ELF-1 (cell line): ENCODE measurements around the gene CLDN14.

ENCODE experiments used
- DNase-seq: peaks from one replicate; pipeline ENCODE4 v3.0.0-alpha.2; 2016; ENCODE audit warnings: low read depth, low spot score

CLDN14 gene

DNA sequence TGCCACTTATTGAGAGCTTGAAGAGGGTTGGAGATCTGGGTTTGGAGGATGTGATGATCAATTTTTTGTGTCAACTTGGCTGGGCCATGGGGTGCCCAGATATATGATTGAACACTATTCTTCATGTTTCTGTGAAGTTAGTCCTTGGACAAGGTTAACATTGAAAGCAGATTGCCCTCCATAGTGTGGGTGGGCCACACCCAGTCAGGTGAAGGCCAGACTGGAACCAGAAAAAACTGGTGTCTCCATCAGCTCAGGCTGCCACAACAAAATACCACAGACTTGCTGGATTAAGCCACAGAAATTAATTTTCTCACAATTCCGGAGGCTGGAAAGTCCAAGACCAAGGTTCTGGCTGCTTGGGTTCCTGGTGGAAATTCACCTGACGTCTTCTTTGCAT, 7.5 kb downstream of the CLDN14 start:
- DNase-seq: no peak

DNA sequence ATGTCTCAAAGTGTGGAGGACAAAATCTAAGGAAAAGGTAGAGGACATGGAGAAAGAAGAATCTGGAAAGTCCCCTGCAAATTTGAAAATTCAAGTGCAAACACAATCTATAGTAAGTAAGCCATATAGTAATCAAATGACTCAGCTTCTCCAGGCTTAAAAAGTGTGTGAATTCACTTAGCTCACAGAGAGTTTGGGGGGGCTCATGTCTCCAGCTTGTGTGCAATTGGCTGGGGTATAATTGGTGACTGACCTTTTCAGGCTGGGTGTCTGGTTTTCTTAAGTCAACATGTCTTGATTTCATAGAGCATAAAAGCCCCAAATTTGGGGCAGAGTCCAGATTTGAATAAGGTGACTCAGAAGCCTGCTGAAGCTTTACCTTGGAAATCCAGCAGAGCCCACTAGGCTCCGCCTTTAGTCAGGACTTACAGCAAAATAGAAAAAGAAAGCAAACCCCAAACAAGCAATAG, 8.6 kb downstream of the CLDN14 start:
- no peak for DNase-seq

DNA sequence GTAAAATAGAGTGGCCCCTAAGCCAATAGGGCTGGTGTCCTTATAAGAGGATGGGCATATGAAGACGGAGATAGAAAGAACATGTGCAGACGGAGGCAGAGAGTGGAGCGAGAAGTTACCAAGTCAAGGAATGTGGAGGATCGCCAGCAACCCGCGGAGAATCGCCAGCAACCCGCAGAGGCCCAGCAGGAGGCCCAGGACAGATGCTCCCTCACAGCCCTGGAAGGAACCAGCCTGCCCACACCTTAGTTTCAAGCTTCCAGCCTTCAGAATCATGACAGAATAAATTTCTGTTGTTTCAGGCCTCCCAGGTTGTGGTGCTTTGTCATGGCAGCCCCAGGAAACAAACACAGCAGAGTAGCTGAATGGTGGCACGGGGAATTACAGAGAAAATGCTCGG, 9.6 kb downstream of the CLDN14 start:
- peak; percentile 42 for DNase-seq

DNA sequence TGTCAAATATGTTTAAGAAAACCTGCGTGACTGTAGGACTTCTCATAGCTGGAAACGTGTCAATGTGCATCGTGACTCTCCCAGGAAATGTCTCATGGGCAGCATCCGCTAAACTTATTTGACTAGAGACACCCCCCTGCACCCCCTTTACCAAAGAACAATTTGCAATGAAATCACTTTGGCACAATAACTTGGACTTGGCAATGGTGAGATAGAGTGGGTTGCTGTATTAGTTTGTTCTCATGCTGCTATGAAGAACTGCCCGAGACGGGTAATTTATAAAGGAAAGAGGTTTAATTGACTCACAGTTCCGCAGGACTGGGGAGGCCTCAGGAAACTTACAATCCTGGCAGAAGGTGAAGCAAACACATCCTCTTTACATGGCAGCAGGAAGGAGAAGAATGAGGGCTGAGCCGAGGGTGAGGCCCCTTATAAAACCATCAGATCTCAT, 13.8 kb downstream of the CLDN14 start:
- DNase-seq: no peak

DNA sequence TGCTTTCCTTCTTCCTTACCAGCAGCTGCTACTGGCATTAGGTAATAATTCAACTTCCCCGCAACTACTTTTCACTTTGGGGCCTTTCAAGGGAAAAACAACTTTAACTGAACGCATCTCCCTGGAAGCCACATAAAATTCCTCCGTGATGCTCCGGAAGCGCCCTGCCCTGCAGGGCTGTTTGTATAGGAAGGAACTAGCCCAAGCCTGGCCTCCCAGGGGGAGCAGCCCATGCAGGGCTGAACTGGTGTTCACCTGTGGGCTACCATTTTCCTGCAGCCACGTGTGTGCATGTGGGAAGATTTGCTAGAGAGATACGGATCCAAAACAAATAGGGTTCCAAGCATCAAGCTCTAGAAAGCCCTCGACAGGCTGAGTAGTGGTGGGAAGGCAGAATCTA, 14.4 kb downstream of the CLDN14 start:
- no peak for DNase-seq

DNA sequence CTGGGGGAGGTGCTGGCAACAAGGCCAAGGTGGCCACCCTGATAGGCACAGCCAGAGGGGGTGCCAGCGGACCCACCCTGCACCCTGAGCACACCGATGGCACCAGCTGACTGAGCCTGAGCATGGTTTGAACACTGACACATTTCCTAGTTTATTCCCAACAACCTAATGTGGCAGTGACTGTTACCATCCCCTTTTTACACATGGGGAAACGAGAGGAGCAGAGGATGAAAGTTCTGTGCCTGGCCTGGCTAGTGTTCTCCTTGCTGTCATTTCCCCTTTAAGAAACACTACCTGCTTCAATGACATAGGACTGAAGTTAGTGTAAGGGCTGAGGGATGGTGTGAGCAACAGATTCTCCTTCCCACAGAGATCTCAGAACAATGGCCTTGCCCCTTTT, 15.3 kb downstream of the CLDN14 start:
- no peak for DNase-seq

DNA sequence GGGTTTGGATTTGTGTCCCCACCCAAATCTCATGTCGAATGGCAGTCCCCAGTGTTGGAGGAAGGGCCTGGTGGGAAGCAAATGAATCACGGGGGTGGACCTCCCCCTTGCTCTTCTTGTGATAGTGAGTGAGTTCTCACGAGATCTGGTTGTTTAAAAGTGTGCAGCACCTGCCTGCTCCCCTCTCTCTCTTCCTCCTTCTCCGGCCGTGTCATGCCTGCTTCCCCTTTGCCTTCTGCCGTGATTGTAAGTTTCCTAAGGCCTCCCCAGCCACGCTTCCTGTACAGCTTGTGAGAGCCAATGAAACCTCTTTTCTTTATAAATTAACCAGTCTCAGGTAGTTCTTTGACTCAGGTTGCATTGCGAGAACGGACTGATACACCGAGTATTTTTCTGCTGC, 15.9 kb downstream of the CLDN14 start:
- no peak for DNase-seq

DNA sequence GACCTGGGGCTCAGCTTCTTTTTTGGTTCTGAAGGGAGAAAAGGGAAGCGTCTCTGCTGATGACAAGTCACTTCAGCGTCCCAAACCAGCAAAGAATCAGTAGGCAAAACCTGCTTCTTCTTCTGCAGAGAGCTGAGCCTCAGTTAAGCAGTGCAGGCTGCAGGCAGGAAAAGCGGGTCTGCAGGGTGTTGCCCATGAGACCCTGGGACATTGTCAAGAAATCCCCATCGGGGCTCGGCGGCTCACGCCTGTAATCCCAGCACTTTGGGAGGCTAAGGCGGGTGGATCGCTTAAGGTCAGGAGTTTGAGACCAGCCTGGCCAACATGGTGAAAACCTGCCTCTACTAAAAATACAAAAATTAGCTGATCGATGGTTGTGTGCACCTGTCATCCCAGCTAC, 16.7 kb downstream of the CLDN14 start:
- no peak for DNase-seq

DNA sequence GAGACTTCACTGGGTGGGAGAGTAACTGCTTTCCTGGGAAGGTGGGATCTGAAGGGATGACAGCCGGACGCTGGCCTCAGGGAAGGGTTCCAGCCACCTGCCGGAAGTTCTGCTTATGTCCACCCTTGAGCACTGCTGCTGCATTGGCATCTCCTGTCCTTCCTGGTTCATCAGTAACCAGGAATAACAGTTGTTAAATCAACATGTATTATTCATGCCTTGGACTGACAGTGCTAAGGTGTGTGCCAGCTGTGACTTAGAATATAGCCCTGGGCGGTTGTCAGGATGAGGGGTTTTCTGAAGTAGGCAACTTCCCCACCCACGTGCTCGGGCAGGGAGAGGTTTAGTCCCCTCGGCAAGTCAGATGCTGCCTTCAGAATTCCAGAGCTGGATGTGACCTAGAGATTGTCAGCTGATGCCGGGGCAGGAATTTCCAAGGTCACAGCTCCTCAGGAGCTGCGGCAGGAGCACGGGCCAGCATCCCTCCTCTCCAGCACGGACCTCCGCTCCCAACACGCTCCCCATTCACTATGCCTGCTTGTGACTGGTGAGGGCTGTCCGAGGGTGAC, 17.9 kb downstream of the CLDN14 start:
- peak; percentile 47 for DNase-seq

DNA sequence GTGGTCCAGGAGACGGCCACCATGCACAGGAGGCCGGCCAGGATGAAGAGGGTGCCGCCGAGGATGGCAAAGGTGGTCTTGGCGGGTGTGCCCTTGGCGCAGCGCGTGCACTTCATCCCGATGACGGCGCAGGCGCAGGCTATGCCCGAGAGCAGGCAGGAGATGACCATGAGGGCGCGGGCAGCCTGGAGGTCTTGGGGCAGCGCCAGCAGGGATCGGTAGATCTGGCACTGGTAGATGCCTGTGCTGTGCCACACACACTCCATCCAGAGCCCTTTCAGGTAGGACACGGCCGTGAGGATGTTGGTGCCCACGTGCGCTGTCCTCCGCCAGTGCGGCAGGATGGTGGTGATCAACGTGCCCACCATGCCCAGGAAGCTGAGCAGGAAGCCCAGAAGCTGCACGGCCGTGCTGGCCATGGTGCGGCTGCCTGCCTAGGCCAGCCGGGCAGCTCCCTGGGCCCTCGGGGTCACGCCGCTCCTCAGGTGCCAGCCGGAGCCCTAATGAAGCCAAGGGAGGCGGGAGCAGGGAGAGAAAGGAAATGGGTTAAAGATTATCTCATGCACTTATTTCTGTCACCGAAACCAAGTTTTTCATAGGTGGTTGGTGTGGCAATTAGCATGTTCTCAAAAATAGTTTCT, 18.5 kb downstream of the CLDN14 start:
- no peak for DNase-seq

DNA sequence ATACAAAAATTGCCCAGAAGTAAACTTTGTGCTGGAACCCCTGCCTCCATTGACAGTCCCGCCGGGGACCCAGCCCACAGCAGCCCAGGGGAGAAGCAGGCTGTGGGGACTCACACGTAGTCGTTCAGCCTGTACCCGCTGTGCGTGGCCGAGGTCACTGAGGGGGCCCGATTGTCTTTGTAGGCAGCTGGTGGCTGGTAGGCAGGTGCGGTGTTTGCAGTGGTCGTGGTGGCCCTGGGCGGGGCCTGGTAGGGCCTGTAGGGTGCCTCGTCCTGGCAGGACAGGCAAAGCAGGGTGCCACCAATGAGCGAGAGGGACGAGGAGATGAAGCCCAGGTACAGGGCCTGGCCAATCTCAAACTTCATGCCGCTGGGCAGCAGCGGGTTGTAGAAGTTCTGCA, 19.1 kb downstream of the CLDN14 start:
- DNase-seq: no peak

DNA sequence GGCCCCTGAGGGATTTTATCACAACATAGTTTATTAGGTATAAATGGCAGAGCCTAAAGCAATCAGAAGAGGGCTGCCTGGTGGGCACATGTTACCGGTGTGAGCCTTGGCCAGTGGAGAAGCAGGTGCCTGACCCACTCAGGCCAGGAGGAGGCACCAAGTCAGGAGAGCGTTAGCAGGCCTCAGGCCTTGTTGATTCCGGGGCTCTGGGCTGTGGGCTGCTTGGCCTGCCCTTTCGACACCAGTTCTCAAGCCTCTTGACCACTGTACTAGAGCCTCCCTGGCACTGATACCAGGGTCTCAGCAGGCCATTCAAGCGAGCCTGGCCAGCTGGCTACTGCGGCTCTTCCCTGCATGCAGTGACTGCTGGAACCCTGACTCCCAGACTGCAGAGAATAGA, 20.8 kb downstream of the CLDN14 start:
- DNase-seq: no peak

DNA sequence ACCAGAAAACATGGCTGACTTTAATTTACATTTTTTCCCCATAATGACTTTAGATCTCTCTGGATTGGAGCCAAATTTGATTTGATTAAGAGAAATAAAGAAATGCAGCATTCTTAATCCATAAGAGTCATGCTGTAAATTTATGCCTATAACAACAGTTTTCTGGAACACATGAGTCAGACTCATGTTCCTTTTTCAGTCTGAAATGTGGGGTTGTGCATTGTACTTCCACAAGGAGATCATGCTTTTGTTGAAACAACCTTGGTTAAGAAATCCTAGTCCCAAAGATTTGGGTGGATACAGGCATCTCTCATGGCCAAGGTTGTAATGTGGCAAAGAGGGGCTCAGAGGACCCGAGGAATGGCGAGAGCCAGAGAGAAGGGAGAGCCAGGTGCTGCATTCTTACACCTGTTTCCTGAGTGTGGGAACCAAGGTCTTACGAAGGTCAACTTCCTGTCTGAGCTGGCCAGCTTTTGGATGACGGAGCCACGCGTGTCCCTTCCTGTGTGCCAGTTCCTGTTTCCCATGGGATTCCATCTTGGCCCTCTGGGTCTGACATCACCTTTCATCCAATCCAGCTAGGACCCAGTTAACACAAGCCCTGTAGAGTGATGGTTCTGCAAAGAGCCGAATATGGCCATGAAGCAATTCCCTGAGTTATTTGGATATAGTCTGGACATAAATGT, 23.1 kb downstream of the CLDN14 start:
- DNase-seq: no peak

DNA sequence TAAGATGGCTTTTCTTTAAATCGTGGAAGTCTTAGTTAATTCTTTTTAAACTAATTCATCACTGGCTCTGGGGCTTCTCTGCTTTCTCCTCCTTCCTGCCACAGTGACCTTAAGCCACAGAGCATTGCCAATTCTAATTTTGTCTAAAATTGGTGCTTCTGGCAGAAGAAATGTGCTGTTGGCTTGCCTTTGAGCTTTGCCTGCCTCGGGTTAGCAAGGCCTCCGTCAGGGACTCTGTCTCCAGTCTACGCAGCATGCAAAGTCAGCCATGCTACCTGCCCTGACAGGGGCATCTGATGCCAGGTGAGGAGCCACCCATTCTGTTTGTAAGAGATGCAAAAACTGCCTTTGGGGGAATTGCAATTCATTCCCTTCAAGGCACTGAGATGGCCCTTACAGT, 25.2 kb downstream of the CLDN14 start:
- DNase-seq: no peak

DNA sequence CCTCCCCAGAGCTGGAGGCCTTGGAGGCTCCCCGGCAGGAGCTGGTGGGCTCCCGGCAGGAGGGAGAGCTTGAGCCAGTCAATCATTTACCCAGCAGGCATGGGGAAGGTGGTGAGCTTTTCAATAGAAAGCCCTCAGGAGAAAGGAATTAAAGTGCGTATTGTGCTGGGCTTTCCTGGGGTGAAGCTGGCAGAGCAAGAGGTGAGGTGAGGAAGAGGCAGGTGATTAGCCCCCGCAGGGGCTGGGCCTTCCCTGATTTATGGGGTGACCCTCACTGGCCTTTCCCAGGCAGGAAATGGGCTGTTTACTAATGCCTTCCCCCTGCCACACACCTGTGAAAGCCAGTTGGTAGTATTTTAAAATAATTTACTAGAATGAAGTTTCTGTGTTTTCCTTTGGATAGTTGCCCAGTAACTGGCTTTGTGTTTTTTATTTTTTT, 25.8 kb downstream of the CLDN14 start:
- DNase-seq: peak; percentile 38

DNA sequence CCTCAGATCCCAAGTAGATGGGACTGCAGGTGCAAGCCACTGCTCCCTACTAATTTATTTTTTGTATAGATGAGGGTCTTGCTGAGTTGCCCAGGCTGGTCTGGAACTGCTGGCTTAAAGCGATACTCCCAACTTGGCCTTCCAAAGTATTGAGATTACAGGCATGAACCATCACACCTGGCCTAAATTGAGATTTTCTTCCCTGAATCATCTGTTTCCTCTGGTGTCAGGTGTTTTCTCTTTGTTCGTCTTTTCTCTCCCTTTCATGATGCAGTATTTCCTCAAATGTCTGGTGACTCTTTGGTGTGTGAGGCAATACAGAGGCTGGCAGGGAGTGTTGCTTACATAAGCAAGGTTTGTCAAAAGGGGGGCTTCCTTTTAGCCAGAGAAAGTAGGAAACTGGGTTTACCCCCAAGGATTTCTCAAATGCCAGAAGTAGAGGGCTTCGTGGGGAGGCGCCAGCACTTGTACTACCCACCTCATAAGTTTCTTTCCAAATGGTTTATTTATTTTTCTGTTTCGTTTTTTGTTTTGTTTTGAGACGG, 27.6 kb downstream of the CLDN14 start:
- DNase-seq: no peak

DNA sequence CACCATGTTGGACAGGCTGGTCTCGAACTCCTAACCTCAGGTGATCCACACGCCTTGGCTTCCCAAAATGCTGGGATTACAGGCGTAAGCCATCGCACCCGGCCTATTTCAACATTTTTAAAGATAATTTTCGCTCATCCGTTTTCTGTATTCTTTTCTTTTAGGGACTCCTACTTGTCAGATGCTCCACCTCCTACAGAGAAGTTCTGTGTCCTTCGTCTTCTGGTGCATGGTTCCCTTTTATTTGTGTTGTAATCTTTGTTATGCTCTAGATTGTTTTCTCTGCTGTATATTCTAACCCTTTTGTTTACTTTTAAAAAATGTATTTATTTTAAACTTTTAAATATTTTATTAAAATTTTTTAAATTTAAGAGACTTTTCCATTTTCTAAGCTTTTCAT, 28.4 kb downstream of the CLDN14 start:
- no peak for DNase-seq

DNA sequence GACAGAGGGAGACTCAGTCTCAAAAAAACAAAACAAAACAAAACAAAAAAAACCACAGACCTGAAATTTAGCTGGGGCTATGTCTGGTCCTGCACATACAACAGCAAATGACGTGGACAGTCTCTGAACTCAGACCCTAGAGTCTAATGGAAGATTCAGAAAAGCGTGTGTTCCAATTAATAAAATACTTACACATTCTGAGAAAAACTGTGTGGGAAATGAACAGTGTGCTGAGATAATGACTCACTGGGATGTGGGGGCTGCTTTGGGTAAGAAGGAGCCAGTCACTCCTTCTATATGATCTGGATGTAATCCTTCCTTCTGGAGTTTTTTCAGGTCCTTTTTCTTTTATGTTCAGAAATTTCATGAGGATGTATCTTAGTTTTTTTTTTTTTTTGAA, 29.4 kb downstream of the CLDN14 start:
- DNase-seq: no peak

DNA sequence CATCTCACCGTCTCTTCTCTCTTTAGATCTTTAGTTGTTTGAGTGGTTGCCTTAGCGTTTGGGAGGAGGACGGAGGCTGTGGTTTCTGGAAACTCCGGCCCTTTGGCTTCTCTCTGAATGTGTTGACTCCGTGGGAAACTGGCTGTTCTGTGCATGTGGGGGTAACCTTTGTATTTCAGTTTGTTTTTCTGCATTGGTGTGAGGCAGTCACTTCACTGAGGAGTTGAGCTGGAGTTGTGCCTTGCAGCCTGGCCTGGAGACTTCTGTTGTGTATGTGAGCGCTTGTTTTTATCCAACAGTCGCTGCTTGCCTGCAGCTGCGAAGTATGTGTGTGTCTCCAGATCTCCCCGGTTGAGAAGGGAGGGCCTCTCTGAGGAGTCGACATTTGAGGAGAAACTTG, 33.6 kb downstream of the CLDN14 start:
- no peak for DNase-seq

DNA sequence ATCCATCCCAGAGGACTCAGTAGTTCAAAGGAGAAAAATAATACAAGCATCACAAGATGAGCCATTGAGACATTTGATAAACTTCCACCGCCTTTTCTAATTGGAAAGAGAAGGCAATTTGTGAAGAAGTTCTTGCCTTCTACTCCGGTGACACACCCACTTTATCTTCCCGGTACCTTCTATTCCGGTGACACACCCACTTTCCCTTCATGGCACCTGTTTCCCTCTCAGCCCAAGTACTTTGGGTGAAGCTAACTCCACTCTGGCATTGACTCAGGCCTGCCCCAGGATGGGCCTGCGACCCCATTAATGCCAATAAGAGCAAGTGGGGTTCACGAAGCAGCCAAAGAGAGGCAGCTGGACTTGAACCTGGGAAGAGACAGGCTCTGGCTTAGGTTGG, 38.2 kb downstream of the CLDN14 start:
- no peak for DNase-seq

DNA sequence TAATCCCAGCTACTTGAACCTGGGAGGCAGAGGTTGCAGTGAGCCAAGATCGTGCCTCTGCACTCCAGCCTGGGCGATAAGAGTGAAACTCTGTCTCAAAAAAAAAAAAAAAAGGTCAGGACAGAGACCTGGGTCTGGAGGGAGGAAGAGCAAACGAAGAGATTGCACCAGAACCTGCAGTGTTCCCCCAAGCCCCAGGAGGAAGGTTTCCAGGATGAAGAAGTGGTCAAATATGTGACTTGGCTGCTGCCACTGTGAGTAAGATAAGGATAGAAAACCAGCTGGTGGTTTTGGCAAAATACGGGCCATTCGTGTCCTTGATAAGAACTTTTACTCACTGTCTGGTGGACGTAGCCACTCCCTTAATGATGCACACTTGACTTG, 42.2 kb downstream of the CLDN14 start:
- no peak for DNase-seq

DNA sequence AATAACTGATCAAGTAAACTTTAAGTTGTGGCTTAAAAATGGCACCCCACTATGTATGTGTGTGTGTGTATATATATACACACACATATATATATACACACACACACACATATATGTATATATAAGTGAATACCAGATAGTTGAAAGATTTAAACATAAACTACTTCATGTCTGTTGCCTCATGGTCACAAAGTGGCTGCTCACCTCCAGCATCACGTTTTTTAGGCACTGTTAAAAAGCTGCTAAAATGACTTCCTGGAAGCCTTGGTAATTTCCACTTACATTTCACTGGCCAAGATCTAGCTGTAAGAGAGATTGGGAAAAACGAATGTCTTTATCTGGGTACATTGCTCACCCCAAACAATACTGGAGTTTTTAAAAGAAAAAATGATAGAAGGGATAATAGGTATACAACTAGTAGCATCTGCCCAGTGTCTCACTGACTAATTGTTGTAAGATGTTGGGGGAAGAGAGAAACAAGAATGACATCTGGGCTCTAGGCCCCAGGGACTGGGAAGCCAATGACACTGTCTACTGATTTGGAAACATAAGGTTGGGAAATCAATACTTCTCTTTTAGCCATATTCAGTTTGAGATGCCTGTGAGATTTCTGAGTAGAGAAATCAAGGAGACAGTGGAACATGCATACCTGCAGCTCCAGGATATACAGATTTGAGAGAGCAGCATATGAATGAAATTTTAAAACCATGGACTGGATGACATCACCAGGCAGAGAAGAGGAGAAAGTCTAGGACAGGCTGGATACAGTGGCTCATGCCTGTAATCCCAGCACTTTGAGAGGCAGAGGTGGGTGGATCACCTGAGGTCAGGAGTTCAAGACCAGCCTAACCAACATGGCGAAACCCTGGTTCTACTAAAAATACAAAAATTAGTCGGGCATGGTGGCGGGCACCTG, 42.8 kb downstream of the CLDN14 start:
- DNase-seq: no peak
